ENCODE results near the gene TSC2.
A peak's percentile ranks its signal among the peaks of the same experiment; 100 is the strongest.
"Not testable (repeated sequence)": the region's sequence is repeated elsewhere in the genome, so short reads cannot be mapped to it uniquely, and the experiment has no call there.

Gene TSC2

GRCh38 chr16:2088759-2089358 is 41.1 kb downstream of the TSC2 start:
- no peak for DNase-seq

- DNase-seq, result no peak
Observed at GRCh38 chr16:2089706-2090480, 42.1 kb downstream of the TSC2 start.

- no peak for DNase-seq
Observed at GRCh38 chr16:2090481-2090776, 42.6 kb downstream of the TSC2 start.

GRCh38 chr16:2090777-2091546 is 43.2 kb downstream of the TSC2 start:
- peak; percentile 42 to 67 for DNase-seq

GRCh38 chr16:2091547-2092255 is 43.9 kb downstream of the TSC2 start:
- DNase-seq, result no peak

GRCh38 chr16:2092256-2092620 is 44.5 kb downstream of the TSC2 start:
- DNase-seq, result no peak

- no peak for DNase-seq
Observed at GRCh38 chr16:2092866-2093265, 45.1 kb downstream of the TSC2 start.

- DNase-seq, result no peak
Observed at GRCh38 chr16:2093793-2094192, 46.0 kb downstream of the TSC2 start.

- no peak for DNase-seq
Observed at GRCh38 chr16:2095315-2095853, 47.6 kb downstream of the TSC2 start.

- DNase-seq, result no peak
Observed at GRCh38 chr16:2095918-2096582, 48.3 kb downstream of the TSC2 start.

- no peak for DNase-seq
Observed at GRCh38 chr16:2096853-2097595, 49.2 kb downstream of the TSC2 start.

- DNase-seq, result not testable (repeated sequence)
Observed at GRCh38 chr16:2097689-2098088, 49.9 kb downstream of the TSC2 start.

- DNase-seq, result not testable (repeated sequence)
Observed at GRCh38 chr16:2101581-2101980, 53.8 kb downstream of the TSC2 start.

GRCh38 chr16:2102471-2102870 is 54.7 kb downstream of the TSC2 start:
- no peak for DNase-seq

GRCh38 chr16:2104464-2104863 is 56.7 kb downstream of the TSC2 start:
- DNase-seq, result not testable (repeated sequence)

- not testable (repeated sequence) for DNase-seq
Observed at GRCh38 chr16:2105291-2105690, 57.5 kb downstream of the TSC2 start.

- not testable (repeated sequence) for DNase-seq
Observed at GRCh38 chr16:2105769-2106168, 58.0 kb downstream of the TSC2 start.

- not testable (repeated sequence) for DNase-seq
Observed at GRCh38 chr16:2106211-2106610, 58.4 kb downstream of the TSC2 start.

GRCh38 chr16:2107121-2107790 is 59.5 kb downstream of the TSC2 start:
- not testable (repeated sequence) for DNase-seq

- DNase-seq, result not testable (repeated sequence)
Observed at GRCh38 chr16:2107791-2108125, 60.0 kb downstream of the TSC2 start.
